HG02763 (cell line): ENCODE results near the gene SEMA4G.

Experiments
- ATAC-seq: cut with Tn5 transposase; IDR thresholded peaks from one replicate; pipeline ENCODE4 v1.9.1; 2021; ENCODE audit warnings: mild to moderate bottlenecking, moderate library complexity; ENCODE audit not compliant: unreplicated experiment

The SEMA4G gene

DNA sequence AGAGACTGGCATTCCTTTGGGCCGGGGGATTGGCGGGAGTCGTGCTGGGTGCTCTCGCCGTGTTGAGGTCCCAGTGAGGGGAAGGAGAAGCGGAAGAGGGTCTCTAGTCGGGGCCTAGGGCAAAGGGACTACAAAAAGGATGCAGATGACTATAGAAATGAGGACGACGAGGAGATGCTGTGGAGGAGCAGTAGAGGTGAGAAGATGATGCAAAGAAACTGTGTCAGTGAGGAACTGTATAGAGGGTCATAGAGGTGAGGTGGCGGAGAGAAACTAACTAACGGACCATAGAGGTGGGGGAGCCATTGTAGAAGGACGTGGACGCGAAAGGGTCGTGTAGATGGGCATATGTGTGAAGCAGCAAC, 18.4 kb downstream of the SEMA4G start:
- no peak for ATAC-seq

DNA sequence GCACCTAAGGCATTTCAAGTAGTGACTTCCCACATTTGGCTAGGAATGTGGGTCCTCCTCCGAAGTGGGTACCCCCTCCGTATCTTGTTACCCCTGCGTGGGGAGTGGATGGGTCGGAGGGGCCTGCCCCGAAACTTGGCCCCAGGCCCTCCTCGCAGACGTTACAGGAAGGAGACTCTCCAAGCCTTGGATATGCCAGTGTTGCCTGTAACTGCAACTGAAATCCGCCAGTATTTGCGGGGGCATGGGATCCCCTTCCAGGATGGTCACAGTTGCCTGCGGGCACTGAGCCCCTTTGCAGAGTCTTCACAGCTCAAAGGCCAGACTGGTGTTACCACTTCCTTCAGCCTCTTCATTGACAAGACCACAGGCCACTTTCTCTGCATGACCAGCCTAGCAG, 18.9 kb downstream of the SEMA4G start:
- ATAC-seq = no peak

DNA sequence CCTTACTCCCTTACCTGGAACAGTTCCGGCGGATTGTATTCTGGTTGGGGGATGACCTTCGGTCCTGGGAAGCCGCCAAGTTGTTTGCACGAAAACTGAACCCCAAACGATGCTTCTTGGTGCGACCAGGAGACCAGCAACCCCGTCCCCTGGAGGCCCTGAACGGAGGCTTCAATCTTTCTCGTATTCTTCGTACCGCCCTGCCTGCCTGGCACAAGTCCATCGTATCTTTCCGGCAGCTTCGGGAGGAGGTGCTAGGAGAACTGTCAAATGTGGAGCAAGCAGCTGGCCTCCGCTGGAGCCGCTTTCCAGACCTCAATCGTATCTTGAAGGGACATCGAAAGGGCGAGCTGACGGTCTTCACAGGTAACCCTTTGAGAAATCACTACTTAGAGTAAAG, 19.8 kb downstream of the SEMA4G start:
- no peak for ATAC-seq

DNA sequence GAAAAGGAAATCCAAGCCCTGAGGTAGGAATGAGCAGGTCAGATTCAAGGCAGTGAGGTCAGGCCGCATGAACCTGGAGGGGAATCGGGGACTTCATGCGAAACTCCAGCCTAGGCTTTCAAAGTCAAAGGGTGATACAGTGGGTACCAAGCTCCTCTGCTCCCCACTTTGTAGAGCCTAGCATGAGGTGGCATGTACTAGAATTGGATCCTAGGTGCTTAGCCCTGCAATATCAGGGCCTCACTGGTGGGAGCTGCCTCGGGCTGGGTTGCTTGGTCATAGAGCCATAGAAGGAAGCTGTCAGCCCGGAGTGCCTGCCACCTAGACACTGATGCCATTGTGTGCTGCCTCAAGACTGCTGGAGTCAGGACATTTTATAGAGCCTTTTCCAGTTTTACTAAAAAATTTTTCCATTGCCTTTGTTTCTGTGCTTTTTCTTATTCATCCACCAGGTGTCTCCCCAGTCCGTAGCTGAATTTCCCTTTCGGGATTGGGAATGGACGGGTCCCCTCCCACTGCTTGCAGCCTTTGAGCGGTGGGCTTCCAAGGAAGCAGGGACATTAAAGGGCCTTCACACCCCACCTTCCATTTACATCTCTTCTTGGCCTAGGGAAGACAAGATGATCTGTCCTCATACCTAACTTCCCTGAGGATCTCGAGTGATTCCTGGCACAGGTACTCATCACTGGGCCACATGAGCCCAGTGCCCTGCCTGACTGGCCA, 24.8 kb downstream of the SEMA4G start:
- no peak for ATAC-seq

DNA sequence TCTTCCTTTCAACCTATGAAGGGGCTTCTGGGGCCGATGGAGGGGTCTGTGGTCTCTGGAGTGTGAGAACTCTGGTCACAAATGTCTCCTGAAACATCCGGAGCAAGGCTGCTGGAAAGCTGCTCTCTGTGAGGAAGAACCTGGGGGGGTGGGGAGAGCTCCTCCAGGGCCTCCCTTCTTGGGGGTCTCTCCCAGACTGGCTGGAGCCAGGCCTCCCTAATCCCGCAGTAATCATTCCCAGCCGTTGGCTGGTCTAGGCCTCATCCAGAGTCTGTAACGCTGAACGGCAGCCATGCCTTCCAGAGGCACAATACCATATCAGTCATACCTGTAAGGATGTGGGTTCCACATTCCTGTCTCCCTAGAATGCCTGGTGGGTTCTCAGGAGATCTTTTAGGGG, 25.9 kb downstream of the SEMA4G start:
- no peak for ATAC-seq

DNA sequence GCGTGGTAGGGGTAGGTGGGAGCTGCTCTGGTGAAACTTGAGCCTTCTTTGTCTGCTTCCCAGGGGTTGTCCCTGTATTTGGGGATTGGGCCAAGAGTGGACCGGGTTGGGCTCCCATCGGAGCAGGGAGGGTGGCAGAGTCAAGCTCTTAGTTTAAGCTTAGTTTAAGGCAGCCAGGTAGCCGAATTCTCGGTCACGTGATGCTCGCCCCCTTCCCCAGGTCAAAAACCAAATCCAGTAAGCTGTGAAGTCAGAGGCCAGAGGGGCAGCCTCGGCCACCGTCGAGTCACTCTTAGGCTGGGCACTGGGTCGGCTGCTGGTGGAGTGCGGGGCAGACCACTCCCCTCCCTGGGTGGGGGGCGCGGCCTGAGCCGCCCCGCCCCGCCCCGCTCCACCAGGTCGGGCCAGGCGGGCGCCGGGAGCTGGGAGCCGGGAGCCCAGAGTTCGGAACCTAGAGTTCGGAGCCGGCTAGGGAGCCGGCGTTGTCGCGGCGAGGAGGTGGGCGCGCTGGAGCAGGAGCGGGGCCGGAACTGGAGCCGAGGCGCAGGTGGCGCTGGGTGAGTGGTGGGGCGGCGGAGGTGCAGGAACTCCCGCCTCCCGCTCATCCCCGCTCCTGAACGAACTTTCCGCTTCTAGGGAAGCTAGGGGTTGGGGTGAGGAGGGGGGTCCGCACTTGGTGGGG, 27.5 kb downstream of the SEMA4G start:
- ATAC-seq = peak; percentile 9

DNA sequence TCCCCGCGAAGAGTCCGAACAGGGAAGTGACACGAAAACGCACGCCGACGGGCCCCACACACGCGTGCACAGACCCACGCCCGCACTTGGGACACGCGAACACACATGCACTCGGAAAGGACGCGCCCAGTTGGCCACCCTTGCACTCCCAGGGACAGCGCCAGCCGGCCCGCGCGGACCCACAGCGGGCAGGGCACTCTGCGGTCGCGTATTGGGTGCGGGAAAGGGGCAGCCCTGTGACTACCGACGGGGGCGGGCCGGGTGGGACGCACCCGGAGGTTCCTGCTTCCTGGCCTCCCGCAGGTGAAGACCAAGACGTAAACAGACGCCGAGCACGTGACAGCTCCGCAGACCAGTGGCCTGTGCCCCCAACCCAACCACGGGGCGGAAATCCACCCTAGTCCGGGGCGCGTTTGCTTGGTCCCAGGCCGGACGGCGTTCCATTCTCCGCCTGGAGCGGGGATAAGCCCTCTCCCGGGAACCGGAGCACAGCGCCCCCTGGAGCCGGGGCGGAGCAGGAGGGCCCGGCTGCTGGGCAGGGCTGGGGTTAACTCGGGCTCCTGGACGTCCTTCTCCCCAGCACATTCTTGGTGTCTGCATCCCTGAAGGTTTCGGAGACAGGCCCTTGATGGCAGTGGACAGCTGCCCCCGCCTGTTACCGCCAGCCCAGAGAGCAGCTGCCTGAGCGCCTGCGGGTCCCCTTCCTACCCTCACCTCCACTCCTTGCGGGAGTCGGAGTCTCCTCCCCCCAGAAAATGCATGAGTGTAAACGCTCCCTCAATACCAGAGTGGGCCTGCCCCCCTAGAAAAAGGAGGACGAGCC, 28.3 kb downstream of the SEMA4G start:
- ATAC-seq = peak; percentile 33

DNA sequence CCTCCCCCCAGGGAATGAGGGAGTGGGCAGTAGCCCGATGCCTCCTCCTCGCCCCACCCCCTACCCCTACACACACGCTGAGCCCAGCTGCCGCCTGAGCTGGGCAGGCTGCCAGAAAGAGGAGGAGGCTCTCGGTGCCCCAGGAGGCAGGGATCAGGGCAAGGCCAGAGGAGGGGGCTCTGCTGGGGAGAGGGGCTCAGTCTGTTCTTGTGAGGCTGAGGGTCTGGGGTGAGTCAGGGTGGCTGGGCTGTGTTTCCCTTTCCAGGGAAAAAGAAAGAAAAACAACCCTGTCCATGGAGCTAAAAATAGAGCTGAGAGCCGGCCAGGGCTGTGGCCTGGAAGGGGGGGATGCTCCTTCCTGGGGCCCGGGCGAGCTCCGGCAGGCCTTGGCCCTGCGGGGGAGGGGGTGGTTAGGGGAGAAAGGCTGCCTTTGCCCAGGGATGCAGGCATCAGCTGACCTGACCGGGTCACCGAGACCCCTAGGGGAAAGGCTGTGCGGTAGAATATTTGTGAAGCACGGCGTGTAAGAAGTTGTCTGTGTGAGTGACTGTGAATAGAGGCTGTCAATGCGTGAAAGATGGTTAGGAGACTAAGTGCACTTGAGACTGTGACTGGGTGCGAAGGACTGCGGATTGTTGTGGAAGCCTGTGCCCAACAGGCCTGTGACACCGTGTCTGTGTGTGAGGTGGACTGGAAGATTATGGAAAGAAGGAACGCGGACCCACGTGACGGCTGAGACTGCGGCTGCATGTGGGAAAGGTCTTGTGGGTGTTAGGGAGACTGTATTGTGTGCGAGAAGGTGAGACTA, 29.1 kb downstream of the SEMA4G start:
- peak; percentile 31 for ATAC-seq

DNA sequence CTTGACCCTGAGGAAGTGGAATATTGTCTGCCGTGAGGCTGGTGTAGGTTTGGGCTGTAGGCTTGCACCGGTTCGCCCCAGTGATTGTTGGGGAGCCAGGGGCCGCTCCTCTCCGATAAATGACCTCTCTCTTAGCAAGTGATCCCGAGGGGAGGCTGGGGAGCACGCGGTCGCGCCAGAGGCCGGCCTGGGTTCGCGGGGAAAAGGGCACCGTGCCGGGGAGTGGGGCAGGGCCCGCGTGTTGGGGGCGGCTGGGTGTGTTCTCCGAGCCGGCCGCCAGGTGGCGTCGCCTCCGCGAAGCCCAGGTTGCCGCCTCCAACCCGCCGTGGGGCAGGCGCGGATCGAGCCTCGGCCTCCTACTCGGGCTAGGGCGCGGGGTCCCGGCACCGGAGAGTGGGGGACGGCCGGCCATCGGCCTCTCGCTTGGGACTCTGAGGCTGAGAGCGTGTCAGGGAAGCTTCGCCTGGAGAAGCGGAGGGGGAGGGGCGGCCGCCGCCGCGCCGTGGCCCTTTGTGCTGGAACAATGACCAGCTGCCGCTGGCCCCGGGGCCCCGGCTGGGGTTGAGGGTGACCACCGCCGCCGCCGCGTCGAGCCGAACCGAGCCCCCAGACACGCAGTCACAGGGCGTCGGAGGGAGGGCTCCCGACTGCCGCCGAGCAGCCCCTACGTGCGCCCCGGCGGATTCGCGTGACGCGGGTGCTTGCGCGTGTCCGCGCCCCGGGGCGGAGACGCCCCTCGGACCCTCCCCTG, 29.9 kb downstream of the SEMA4G start:
- peak; percentile 38 for ATAC-seq

DNA sequence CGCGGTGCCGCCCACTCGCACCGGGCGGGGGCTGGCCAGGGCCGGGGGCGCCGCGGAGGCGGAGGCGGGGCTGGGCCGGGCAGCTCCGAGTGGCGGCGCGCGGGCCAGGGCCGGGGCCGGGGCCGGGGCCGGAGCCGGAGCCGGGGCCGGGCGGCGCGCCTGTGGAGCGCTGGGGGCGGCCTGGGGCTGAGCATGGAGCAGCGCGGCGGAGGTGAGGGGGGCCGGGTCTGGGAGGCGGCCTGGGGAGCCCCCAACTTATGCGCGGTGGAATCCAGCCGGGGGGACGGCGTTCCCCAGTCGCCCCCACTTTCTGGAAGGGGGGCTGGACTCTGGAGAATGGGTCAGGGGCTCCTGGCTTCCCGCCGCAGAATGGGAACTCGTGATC, 30.4 kb downstream of the SEMA4G start, which contains the start of gene LZTS2:
Gene LZTS2, plus strand, starts transcription at position 67 of the 385 bp plus-strand sequence. CDS start 2,731 bp downstream, outside the sequence.
- ATAC-seq = no peak

DNA sequence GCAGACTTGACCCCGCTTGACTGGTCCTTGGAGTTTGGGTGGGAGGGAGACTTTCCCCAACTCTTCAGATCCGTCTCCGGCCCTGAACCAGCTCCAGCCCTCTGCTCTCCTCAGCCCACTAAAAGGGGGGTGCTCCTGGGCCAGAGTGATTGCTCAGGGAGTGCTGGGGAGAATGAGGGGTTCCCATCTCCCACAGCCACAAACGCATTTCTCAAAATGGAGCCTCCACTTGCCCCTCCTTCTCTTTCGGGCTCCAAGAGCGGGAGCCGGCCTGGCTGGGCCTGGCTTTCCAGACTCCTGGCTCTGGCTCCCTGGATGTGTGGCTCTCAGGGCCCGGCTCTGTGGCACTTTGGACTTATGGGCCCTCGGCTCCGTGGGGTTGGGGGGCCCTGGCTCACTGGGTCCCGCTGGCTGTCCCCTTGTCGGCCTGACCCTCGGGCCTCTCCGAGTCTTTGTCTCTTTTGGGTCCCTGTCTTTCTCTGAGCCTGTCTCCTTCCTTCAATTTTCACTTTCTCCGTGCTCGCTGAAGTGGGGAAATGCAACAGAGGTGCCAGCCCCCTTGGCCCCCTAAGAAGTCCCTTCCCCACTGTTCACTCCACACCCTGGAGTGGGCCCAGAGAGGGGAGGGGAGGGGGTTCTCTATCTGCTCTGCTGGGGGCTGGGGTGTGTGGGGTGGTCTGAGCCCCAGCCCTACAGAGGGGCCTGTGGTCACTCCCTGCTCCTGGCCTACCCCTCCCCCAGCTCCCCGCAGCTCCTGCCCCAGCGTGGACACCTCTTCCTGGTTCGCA, 31.0 kb downstream of the SEMA4G start:
- no peak for ATAC-seq

DNA sequence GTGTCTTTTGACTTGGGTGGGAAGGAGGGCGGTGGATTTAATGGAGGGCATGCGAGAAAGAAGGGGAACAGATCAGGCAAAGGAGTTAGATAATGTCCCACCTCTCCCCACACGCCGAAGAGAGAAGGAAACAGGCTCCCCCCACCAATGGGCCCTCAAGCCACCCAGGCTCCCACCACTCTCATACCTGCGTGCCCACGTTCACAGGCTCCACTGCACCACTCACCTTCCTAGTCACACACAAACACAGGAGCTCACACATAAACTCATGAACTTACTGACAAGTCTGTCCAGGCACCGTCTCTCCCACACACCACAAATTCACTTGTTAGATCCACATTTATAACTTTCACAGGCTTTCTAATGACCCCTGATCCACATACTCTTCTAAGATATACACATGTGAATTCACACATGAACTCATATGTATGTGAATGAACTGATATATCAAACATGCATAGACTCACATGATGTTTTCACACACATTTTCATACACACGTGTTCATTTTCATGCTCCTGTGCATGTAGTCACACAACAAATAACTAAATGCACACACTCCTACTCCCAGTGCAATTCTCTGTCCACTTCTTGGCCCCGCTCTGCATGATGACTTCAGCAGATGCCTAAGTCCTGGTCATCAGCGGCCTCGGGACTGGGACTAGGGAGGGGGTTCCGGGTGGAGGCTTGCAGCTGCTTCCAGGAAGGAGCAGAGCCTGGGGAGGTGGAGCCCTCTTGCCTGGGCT, 31.8 kb downstream of the SEMA4G start:
- no peak for ATAC-seq

DNA sequence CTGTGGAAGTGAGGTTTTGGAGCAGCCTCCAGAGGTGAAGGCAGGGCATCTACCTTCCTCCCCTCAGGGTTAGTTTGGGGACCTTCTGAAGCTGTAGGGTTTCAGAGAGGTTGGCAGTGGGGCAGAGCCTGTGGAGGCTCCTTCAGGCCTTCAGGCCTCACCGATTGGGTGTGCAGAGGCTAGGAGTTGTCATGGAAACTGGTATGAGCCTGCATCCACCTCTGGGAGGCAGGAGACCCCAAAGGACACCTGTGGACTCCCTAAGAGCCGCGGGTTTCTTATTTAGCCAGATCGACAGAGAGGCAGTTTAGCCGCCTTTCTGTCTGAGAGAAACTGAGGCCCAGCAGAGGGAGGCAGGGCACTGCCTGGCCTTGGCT, 32.3 kb downstream of the SEMA4G start:
- no peak for ATAC-seq

DNA sequence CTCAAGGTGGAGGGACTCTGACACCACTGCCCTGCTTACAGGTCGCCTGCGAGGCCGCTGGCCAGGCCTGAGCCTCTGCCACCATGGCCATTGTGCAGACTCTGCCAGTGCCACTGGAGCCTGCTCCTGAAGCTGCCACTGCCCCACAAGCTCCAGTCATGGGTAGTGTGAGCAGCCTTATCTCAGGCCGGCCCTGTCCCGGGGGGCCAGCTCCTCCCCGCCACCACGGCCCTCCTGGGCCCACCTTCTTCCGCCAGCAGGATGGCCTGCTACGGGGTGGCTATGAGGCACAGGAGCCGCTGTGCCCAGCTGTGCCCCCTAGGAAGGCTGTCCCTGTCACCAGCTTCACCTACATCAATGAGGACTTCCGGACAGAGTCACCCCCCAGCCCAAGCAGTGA, 33.2 kb downstream of the SEMA4G start:
- no peak for ATAC-seq

DNA sequence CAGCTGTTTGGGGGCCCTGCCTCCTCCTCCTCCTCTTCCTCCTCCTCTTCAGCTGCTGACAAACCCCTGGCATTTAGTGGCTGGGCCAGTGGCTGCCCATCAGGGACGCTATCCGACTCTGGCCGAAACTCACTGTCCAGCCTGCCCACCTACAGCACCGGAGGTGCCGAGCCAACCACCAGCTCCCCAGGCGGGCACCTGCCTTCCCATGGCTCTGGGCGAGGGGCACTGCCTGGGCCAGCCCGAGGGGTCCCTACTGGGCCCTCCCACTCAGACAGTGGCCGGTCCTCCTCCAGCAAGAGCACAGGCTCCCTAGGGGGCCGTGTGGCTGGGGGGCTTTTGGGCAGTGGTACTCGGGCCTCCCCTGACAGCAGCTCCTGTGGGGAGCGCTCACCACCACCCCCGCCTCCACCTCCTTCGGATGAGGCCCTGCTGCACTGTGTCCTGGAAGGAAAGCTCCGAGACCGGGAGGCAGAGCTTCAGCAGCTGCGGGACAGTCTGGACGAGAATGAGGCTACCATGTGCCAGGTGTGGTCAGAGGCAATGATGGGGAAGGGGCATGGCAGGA, 34.4 kb downstream of the SEMA4G start:
- no peak for ATAC-seq

DNA sequence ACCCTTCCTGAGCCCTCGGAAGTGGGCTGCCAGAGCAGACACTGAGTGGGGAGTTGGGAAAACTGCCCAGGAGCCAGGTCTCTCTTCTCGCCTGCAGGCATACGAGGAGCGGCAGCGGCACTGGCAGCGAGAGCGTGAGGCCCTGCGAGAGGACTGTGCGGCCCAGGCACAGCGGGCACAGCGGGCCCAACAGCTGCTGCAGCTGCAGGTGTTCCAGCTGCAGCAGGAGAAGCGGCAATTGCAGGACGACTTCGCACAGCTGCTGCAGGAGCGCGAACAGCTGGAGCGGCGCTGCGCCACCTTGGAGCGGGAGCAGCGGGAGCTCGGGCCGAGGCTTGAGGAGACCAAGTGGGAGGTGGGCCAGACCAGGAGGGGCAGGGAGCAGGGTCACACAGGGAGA, 36.1 kb downstream of the SEMA4G start:
- ATAC-seq = no peak

DNA sequence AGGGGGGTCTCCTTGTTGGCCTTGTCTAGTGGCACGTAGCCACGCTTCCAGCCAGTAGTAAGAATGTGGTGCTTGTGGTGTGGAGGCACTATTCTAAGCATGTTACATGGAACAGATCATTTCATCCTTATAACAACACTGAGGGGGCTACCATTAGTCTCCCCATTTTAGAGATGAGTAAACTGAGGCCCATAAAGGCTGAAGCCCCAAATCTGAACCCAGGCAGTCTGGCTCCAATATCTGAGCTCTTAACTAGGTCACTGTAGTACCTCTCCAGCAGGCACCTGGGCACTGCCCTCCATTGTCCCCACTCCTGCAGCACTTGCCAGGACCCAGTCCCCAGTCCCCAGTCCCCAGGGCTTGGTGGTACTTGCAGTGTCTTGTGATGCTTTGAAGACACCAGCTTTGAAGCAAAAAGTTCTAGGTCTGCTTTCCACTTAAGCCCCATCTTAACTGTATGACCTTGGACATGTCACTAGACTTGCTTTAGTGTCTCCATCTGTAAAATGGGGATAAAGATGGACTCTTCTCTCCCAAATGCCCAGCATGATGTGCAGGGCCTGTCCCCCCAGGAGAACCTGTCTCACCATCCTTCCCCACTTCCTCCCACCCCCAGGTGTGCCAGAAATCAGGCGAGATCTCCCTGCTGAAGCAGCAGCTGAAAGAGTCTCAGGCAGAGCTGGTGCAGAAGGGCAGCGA, 36.7 kb downstream of the SEMA4G start:
- ATAC-seq = no peak

DNA sequence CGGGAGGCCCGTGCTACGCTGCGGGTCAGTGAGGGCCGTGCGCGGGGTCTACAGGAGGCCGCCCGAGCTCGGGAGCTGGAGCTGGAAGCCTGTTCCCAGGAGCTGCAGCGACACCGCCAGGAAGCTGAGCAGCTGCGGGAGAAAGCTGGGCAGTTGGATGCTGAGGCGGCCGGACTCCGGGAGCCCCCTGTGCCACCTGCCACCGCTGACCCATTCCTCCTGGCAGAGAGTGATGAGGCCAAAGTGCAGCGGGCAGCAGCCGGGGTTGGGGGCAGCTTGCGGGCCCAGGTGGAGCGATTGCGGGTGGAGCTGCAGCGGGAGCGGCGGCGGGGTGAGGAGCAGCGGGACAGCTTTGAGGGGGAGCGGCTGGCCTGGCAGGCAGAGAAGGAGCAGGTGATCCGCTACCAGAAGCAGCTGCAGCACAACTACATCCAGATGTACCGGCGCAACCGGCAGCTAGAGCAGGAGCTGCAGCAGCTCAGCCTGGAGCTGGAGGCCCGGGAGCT, 37.3 kb downstream of the SEMA4G start:
- no peak for ATAC-seq
